ENCODE results near the gene RPP14. TPM values are rescaled to one million over a fixed set of nuclear protein-coding genes. Genes with fewer than 3 reads are reported as not detected.

The RPP14 gene
- total RNA-seq, 2 experiments from 2014 or later: 12.8 to 20.3 TPM

- intact Hi-C loops (cut with micrococcal nuclease; ENCODE audit: unreplicated experiment): no loop called here
Observed at GRCh38 chr3:58340594-58341244, 34.7 kb downstream of the RPP14 start.

GRCh38 chr3:58341376-58341775 lies 35.3 kb downstream of the RPP14 start:
- ChIA-PET CTCF (ENCODE audit: unreplicated experiment) (interaction anchor here (2.6 kb wide), 1 partner anchor 11 kb away, joined by 7 read pairs; no protein-coding TSS in a partner anchor), POLR2A (interaction anchor here (0.7 to 19.4 kb wide), 6 partner anchors 10 to 93 kb away, joined by 3 to 711 read pairs (median 4); no protein-coding TSS in a partner anchor)
- H4K20me1 ChIP-seq (ENCODE audit: insufficient read depth, low read length): no peaks in the 10 kb centered on the region
- peak overlapping the region; percentile 63 for H3K27ac ChIP-seq (ENCODE audit: low read depth, low read length, poor library complexity, severe bottlenecking)
- intact Hi-C loops (cut with micrococcal nuclease; ENCODE audit: unreplicated experiment): no loop called here
- peak overlapping the region; percentile 60 for H3K4me2 ChIP-seq (ENCODE audit: low read length)
- TF ChIP-seq EZH2phosphoT487 (IDR thresholded peaks at IDR 0.05; ENCODE audit: borderline replicate concordance, low read depth, low read length) (no peak), CTCF (conservative IDR thresholded peaks at IDR 0.05; ENCODE audit: low read length) (no peak)
- H3K9me3 ChIP-seq (ENCODE audit: low read length): no peaks in the 10 kb centered on the region
- no peaks in the 10 kb centered on the region for H3K9me2 ChIP-seq (ENCODE audit: insufficient read depth, low read length)
- peaks cover 88% of the 10 kb centered on the region for H3K36me3 ChIP-seq (ENCODE audit: insufficient read depth, low read length)
- H3K4me3 ChIP-seq (ENCODE audit: low read depth, low read length, poor library complexity, severe bottlenecking): peak overlapping the region; percentile 8
- no TSS peak for BruUV-seq (replicated peaks)
- H3K4me1 ChIP-seq (ENCODE audit: insufficient read depth, low read length, poor library complexity, severe bottlenecking): peaks cover 98% of the 10 kb centered on the region
- peaks cover 100% of the 10 kb centered on the region for H3K79me2 ChIP-seq (ENCODE audit: insufficient read depth, low read depth, low read length)
- no peak for DNase-seq (ENCODE audit: low spot score)
- H2AFZ ChIP-seq (ENCODE audit: low read length): no peak overlapping the region

More at GRCh38 chr3:58340594-58341244, 34.7 kb downstream of the RPP14 start:
- Histone ChIP-seq H3K9me3 (ENCODE audit: low read length) (no peaks in the 10 kb centered on the region), H2AFZ (ENCODE audit: low read length) (no peak overlapping the region), H3K79me2 (ENCODE audit: insufficient read depth, low read depth, low read length) (peaks cover 100% of the 10 kb centered on the region), H3K4me1 (ENCODE audit: insufficient read depth, low read length, poor library complexity, severe bottlenecking) (peaks cover 97% of the 10 kb centered on the region), H4K20me1 (ENCODE audit: insufficient read depth, low read length) (no peaks in the 10 kb centered on the region), H3K4me3 (ENCODE audit: low read depth, low read length, poor library complexity, severe bottlenecking) (peak overlapping the region; percentile 8), H3K27ac (ENCODE audit: low read depth, low read length, poor library complexity, severe bottlenecking) (peak overlapping the region; percentile 63), H3K9me2 (ENCODE audit: insufficient read depth, low read length) (no peaks in the 10 kb centered on the region), H3K4me2 (ENCODE audit: low read length) (peak overlapping the region; percentile 60), H3K36me3 (ENCODE audit: insufficient read depth, low read length) (peaks cover 86% of the 10 kb centered on the region)
- CTCF ChIA-PET (ENCODE audit: unreplicated experiment): interaction anchor here (0.7 to 2.6 kb wide), 2 partner anchors 12 to 15 kb away, joined by 3 to 7 read pairs; no protein-coding TSS in a partner anchor
- no peak for DNase-seq (ENCODE audit: low spot score)
- no TSS peak for BruUV-seq (replicated peaks)
- POLR2A ChIA-PET: interaction anchor here (0.8 to 19.4 kb wide), 6 partner anchors 10 to 61 kb away, joined by 3 to 711 read pairs (median 5); no protein-coding TSS in a partner anchor
- no peak for TF ChIP-seq CTCF (conservative IDR thresholded peaks at IDR 0.05; ENCODE audit: low read length)
- TF ChIP-seq EZH2phosphoT487 (IDR thresholded peaks at IDR 0.05; ENCODE audit: borderline replicate concordance, low read depth, low read length): no peak

- Histone ChIP-seq H3K4me1 (ENCODE audit: insufficient read depth, low read length, poor library complexity, severe bottlenecking) (peaks cover 98% of the 10 kb centered on the region), H3K27ac (ENCODE audit: low read depth, low read length, poor library complexity, severe bottlenecking) (peak overlapping the region; percentile 63), H3K36me3 (ENCODE audit: insufficient read depth, low read length) (peaks cover 84% of the 10 kb centered on the region), H4K20me1 (ENCODE audit: insufficient read depth, low read length) (no peaks in the 10 kb centered on the region), H3K9me3 (ENCODE audit: low read length) (no peaks in the 10 kb centered on the region), H3K9me2 (ENCODE audit: insufficient read depth, low read length) (no peaks in the 10 kb centered on the region), H3K79me2 (ENCODE audit: insufficient read depth, low read depth, low read length) (peaks cover 99% of the 10 kb centered on the region), H2AFZ (ENCODE audit: low read length) (no peak overlapping the region), H3K4me3 (ENCODE audit: low read depth, low read length, poor library complexity, severe bottlenecking) (peak overlapping the region; percentile 13), H3K4me2 (ENCODE audit: low read length) (peak overlapping the region; percentile 60)
- CTCF ChIA-PET (ENCODE audit: unreplicated experiment): interaction anchor here (0.6 to 2.6 kb wide), 2 partner anchors 9 to 10 kb away, joined by 3 to 7 read pairs; no protein-coding TSS in a partner anchor
- TF ChIP-seq CTCF (conservative IDR thresholded peaks at IDR 0.05; ENCODE audit: low read length) (no peak), EZH2phosphoT487 (IDR thresholded peaks at IDR 0.05; ENCODE audit: borderline replicate concordance, low read depth, low read length) (no peak)
- intact Hi-C loops (cut with micrococcal nuclease; ENCODE audit: unreplicated experiment): no loop called here
- no TSS peak for BruUV-seq (replicated peaks)
- no peak for DNase-seq (ENCODE audit: low spot score)
- POLR2A ChIA-PET: interaction anchor here (0.8 to 19.4 kb wide), 4 partner anchors 8 to 72 kb away, joined by 3 to 711 read pairs (median 4); no protein-coding TSS in a partner anchor
Observed at GRCh38 chr3:58342676-58343075, 36.6 kb downstream of the RPP14 start.

Data from OCI-LY7 (cell line).